Germinal center (tissue), 1 donor: Measurements from ENCODE around the gene SLC5A4.
"Not testable (repeated sequence)": the region's sequence is repeated elsewhere in the genome, so short reads cannot be mapped to it uniquely, and the experiment has no call there.

ENCODE experiments used
- DNase-seq: peaks from one replicate; pipeline ENCODE4 v3.0.0; 2012; ENCODE audit warnings: mixed read lengths, low spot score

Gene SLC5A4

DNA sequence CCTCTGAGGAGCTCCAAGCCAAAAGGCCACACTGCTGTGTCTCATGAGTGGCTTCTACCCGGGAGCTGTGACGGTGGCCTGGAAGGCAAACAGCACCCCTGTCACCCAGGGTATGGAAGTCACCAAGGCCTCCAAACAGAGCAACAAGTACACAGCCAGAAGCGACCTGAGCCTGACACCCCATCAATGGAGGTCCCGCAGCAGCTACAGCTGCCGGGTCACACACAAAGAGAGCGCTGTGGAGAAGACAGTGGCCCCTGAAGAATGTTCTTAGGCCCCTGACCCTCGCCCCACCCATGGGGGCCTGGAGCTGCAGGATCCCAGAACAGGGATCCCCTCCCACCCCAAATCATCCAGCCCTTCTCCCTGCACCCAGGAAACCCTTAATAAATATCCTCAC is 55.2 kb downstream of the SLC5A4 start:
- no peak for DNase-seq

- no peak for DNase-seq
Observed at GRCh38 chr22:32199341-32199740, 55.8 kb downstream of the SLC5A4 start.

GRCh38 chr22:32197553-32198226 is 57.5 kb downstream of the SLC5A4 start:
- not testable (repeated sequence) for DNase-seq

DNA sequence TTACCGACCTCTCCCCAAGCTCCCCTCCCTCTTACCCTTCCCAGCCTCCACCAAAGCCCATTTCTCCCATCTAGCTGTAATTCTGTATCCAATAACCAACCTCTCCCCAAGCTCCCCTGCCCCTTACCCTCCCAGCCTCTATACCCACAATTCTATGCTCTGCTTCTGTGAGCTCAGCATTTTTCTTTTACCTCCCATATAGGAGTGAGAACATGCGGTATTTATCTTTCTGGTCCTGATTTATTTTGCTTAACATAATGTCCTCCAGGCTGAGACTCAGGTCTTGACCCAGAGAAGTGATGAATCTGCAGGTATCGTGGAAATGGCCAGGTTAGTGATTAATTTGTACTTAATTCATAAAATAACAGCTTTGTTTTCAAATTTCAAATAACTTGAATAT is 59.2 kb downstream of the SLC5A4 start:
- not testable (repeated sequence) for DNase-seq

- DNase-seq, result not testable (repeated sequence)
Observed at GRCh38 chr22:32193346-32193745, 61.8 kb downstream of the SLC5A4 start.

DNA sequence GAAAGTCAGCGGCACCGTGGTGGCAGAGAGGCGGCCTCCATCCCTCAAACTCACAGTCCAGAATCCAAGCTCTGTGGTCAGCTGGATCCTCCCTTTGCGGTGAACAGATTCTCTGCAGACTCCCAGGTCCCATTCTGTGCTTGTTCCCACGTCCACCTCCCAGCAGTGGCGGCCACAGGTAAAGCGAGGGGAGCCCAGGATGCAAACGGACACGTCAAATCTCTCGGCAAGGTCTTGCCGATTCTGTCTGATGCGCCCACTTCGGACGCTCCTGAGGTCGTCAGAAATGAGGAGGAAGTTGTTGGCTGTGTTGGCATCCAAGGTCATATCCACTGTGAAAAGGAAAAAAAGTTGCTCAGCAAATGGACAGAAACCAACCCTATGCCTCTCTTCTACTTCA is 64.1 kb downstream of the SLC5A4 start:
- DNase-seq, result not testable (repeated sequence)

DNA sequence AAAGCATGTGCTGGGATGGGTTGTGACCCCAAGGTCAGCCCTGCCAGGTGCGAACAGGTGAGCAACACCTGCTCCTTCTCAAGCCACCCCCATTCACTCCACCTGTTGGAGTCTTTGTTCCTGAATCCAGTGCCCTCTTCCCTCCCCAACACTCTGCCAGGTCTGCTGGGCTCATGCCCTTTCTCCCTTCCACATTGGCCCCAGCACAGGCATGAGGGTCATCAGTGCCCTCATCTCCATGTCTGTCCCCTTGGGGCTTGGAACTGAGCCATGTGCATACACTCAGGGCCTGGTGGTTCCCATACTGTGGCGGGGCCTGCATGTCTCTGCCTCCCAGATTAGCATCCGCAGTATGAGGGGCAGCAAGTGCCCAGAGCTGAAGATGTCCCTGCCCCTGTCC is 69.3 kb downstream of the SLC5A4 start:
- no peak for DNase-seq

GRCh38 chr22:32183625-32184024 is 71.5 kb downstream of the SLC5A4 start:
- DNase-seq, result no peak

GRCh38 chr22:32181043-32181442 is 74.1 kb downstream of the SLC5A4 start:
- DNase-seq, result no peak

DNA sequence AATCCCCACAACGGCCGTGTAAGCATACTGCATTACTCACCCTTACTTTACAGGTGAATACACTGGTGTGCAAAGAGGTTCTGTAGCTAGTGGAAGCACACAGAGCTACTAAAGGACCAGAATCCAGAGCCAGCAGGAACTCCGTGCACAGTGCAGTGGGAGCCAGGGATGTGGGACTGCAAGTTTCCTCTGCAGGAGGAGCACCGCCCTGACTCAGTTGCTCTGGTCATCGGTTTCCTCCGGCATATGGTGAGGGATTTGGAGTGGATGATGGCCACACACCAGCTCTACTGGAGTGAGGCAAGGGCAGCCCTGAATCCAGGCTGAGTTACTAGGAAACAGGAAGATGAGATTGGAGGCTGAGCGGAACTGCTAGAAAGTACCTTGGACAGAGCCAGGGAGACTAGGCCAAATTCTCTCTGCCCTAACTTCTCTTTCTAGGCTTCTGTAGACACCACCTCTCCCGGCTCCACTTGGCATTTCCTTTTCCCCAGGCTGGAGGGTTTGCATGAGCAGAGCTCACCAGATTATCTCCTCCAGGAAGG is 77.9 kb downstream of the SLC5A4 start:
- DNase-seq, result no peak

- no peak for DNase-seq
Observed at GRCh38 chr22:32175683-32176644, 79.2 kb downstream of the SLC5A4 start.

- no peak for DNase-seq
Observed at GRCh38 chr22:32175115-32175514, 80.0 kb downstream of the SLC5A4 start.
